HepG2 (cell line): ENCODE results near the gene STAT4. TPM values are rescaled to one million over a fixed set of nuclear protein-coding genes. Genes with fewer than 3 reads are reported as not detected.

Source experiments
- ATM ChIP-seq: fragments of 450-650 bp; IDR thresholded peaks from 2 replicates; pipeline ENCODE4 v1.7.1; 2017; ENCODE audit warnings: mild to moderate bottlenecking, borderline replicate concordance
- CENPT ChIP-seq: sonication (generic); formaldehyde crosslinking; IDR thresholded peaks from 2 replicates; pipeline ENCODE4 v1.8.0; 2022; ENCODE audit warnings: low read depth, mild to moderate bottlenecking, moderate library complexity, missing genetic modification reagents
- HDAC1 ChIP-seq: sonication (generic); formaldehyde crosslinking; IDR thresholded peaks from 2 replicates; pipeline ENCODE4 v1.5.1; 2020; ENCODE audit warnings: mild to moderate bottlenecking, missing genetic modification reagents
- KDM3A ChIP-seq: IDR thresholded peaks from 2 replicates; pipeline ENCODE4 v1.6.1; 2018; ENCODE audit warnings: low read depth, missing compliant biosample characterization
- KLF6 ChIP-seq: IDR thresholded peaks from 2 replicates; pipeline ENCODE4 v1.8.0; 2016; ENCODE audit warnings: missing biosample characterization, missing genetic modification reagents
- LCORL ChIP-seq, 2 experiments: fragments of 450-650 bp in 1 of 2; sonication (generic) in 1 of 2; formaldehyde crosslinking in 1 of 2; IDR thresholded peaks; 2 replicates each; pipeline versions ENCODE4 v1.5.0 to v1.6.1; 2017 to 2020; ENCODE audit warnings: antibody characterized with exemption in 1 of 2, missing genetic modification reagents in 1 of 2
- MEF2D ChIP-seq: sonication (generic); formaldehyde crosslinking; IDR thresholded peaks from 2 replicates; pipeline ENCODE4 v1.5.1; 2020; ENCODE audit warnings: mild to moderate bottlenecking, missing genetic modification reagents
- MTA3 ChIP-seq: sonication (generic); formaldehyde crosslinking; IDR thresholded peaks from 2 replicates; pipeline ENCODE4 v1.4.0; 2020; ENCODE audit warnings: missing genetic modification reagents
- NFIC ChIP-seq: IDR thresholded peaks from 2 replicates; pipeline ENCODE4 v1.6.1; 2012; ENCODE audit warnings: mild to moderate bottlenecking, low read length, inconsistent platforms
- NFKBIZ ChIP-seq: IDR thresholded peaks from 2 replicates; pipeline ENCODE4 v1.6.1; 2018; ENCODE audit warnings: missing genetic modification reagents, missing compliant biosample characterization
- NKX3-1 ChIP-seq: sonication (generic); formaldehyde crosslinking; IDR thresholded peaks from 2 replicates; pipeline ENCODE4 v1.5.0; 2020; ENCODE audit warnings: missing genetic modification reagents
- PAX8 ChIP-seq: sonication (generic); formaldehyde crosslinking; IDR thresholded peaks from 2 replicates; pipeline ENCODE4 v1.8.0; 2022; ENCODE audit warnings: mild to moderate bottlenecking, missing genetic modification reagents, borderline replicate concordance
- PHF5A ChIP-seq: IDR thresholded peaks from one replicate; pipeline ENCODE4 v1.6.1; 2018; ENCODE audit warnings: low read depth, missing genetic modification reagents; ENCODE audit not compliant: unreplicated experiment
- SMC3 ChIP-seq: IDR thresholded peaks from 2 replicates; pipeline ENCODE4 v1.6.1; 2011; ENCODE audit warnings: low read length, improper control_type of control experiment
- YY1 ChIP-seq: IDR thresholded peaks from 2 replicates; pipeline ENCODE4 v1.6.1; 2011; ENCODE audit warnings: low read length, low read depth, moderate library complexity, mild to moderate bottlenecking; ENCODE audit not compliant: insufficient read depth, insufficient replicate concordance
- ZNF768 ChIP-seq: sonication (generic); formaldehyde crosslinking; IDR thresholded peaks from 2 replicates; pipeline ENCODE4 v1.4.0; 2020; ENCODE audit warnings: missing genetic modification reagents
- polyA plus RNA-seq, 8 experiments: library from polyadenylated mRNA; depleted of rRNA in 3 of 8; stranded (reverse) in 7 of 8; unstranded in 1 of 8; fragments of >200 nt; fragmentation: Illumina TruSeq in 4 of 8; extraction: Trizol in 4 of 8; gene quantifications; 2 replicates each; pipeline versions ENCODE4 v1.2.1 to v1.2.3, GENCODE V29; 2011 to 2016; ENCODE audit warnings: low read depth in 4 of 8, missing spikeins in 1 of 8, mixed read lengths in 1 of 8; ENCODE audit not compliant: insufficient read depth in 1 of 8
- total RNA-seq, 5 experiments: library from RNA; depleted of rRNA; stranded (reverse); fragments of >200 nt; fragmentation: Illumina TruSeq; extraction: Trizol; gene quantifications; 2 replicates each; pipeline ENCODE4 v1.2.3, GENCODE V29; 2016; ENCODE audit warnings: low read depth in 1 of 5
- TF ChIP-seq, protein P1 (sequence below): IDR thresholded peaks from 2 replicates; pipeline ENCODE4 v1.6.1; 2012; ENCODE audit warnings: inconsistent platforms
- TF ChIP-seq, protein P2 (sequence below): sonication (generic); formaldehyde crosslinking; IDR thresholded peaks from 2 replicates; pipeline ENCODE4 v1.4.0; 2020; ENCODE audit warnings: missing genetic modification reagents
- TF ChIP-seq, protein P3 (sequence below): IDR thresholded peaks from 2 replicates; pipeline ENCODE4 v1.6.1; 2016
- TF ChIP-seq, protein P4 (sequence below): fragments of 450-650 bp; IDR thresholded peaks from 2 replicates; pipeline ENCODE4 v1.6.1; 2016
- TF ChIP-seq, protein P5 (sequence below): sonication (generic); formaldehyde crosslinking; IDR thresholded peaks from 2 replicates; pipeline ENCODE4 v1.4.0; 2020; ENCODE audit warnings: mild to moderate bottlenecking, missing genetic modification reagents, borderline replicate concordance

STAT4 gene
- total and polyA plus RNA-seq, 2 of the 13 experiments (the other 11 are each of a cell fraction or from before 2014, with no cell fraction given): 0.37 TPM; not detected in 1

DNA sequence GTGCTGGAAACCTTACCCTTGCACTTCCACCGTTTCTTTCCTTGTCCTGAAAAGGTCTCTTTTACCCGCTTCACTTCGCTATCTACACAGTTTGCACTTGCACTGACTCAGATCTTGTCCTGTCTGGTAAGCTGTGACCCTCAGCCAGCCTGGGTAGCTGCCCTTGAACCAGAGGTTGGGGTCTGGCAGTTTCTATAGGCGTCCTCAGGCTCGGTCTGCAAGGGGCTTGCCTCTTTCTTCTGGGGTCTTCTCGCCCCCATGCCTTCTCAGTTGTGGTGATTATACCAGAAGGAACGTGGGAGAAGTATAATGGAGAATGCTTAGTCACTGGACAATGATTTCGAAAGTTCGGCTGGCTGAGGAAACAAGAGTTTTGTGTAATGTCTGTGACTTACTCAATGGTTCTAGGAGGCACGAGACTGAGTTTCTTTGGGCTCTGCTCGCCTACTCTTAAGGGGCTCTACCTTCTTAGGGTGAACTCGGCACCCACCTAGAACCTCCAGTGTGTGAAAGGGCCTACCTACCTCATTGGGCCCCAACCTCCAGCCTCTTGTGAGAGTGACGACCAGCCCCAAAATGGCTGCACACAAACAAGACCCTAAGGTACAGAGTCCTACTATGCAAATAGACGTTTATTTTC is 129.9 kb downstream of the STAT4 start (continued):
- TF ChIP-seq, protein P1, sequence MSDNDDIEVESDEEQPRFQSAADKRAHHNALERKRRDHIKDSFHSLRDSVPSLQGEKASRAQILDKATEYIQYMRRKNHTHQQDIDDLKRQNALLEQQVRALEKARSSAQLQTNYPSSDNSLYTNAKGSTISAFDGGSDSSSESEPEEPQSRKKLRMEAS: no peak
- no peak for TF ChIP-seq MEF2D (CRISPR knock-in tag)
- 0 out of 2 replicates have a peak, but pooled peaks have one; percentile 6 for TF ChIP-seq CENPT (CRISPR knock-in tag)
- no peak for TF ChIP-seq MTA3 (CRISPR knock-in tag)
- TF ChIP-seq, protein P2, sequence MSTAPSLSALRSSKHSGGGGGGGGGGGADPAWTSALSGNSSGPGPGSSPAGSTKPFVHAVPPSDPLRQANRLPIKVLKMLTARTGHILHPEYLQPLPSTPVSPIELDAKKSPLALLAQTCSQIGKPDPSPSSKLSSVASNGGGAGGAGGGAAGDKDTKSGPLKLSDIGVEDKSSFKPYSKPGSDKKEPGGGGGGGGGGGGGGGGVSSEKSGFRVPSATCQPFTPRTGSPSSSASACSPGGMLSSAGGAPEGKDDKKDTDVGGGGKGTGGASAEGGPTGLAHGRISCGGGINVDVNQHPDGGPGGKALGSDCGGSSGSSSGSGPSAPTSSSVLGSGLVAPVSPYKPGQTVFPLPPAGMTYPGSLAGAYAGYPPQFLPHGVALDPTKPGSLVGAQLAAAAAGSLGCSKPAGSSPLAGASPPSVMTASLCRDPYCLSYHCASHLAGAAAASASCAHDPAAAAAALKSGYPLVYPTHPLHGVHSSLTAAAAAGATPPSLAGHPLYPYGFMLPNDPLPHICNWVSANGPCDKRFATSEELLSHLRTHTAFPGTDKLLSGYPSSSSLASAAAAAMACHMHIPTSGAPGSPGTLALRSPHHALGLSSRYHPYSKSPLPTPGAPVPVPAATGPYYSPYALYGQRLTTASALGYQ: no peak
- no peak for TF ChIP-seq NFIC
- no peak for TF ChIP-seq PHF5A (CRISPR knock-in tag)
- TF ChIP-seq KDM3A (CRISPR knock-in tag): no peak
- TF ChIP-seq, protein P3, sequence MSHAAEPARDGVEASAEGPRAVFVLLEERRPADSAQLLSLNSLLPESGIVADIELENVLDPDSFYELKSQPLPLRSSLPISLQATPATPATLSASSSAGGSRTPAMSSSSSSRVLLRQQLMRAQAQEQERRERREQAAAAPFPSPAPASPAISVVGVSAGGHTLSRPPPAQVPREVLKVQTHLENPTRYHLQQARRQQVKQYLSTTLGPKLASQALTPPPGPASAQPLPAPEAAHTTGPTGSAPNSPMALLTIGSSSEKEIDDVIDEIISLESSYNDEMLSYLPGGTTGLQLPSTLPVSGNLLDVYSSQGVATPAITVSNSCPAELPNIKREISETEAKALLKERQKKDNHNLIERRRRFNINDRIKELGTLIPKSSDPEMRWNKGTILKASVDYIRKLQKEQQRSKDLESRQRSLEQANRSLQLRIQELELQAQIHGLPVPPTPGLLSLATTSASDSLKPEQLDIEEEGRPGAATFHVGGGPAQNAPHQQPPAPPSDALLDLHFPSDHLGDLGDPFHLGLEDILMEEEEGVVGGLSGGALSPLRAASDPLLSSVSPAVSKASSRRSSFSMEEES: no peak
- TF ChIP-seq NKX3-1 (CRISPR knock-in tag): 0 out of 2 replicates have a peak, but pooled peaks have one; percentile 21
- TF ChIP-seq HDAC1: no peak
- TF ChIP-seq KLF6 (CRISPR knock-in tag): no peak
- TF ChIP-seq YY1: peak; percentile 91
- 0 out of 2 replicates have a peak, but pooled peaks have one; percentile 28 for TF ChIP-seq PAX8 (CRISPR knock-in tag)
- TF ChIP-seq, protein P4, sequence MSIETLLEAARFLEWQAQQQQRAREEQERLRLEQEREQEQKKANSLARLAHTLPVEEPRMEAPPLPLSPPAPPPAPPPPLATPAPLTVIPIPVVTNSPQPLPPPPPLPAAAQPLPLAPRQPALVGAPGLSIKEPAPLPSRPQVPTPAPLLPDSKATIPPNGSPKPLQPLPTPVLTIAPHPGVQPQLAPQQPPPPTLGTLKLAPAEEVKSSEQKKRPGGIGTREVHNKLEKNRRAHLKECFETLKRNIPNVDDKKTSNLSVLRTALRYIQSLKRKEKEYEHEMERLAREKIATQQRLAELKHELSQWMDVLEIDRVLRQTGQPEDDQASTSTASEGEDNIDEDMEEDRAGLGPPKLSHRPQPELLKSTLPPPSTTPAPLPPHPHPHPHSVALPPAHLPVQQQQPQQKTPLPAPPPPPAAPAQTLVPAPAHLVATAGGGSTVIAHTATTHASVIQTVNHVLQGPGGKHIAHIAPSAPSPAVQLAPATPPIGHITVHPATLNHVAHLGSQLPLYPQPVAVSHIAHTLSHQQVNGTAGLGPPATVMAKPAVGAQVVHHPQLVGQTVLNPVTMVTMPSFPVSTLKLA: no peak
- TF ChIP-seq LCORL (IDR thresholded peaks at IDR 0.05): 0 out of 2 replicates have a peak, but pooled peaks have one; percentile 34
- no peak for TF ChIP-seq LCORL (CRISPR knock-in tag; IDR thresholded peaks at IDR 0.05)
- TF ChIP-seq, protein P5, sequence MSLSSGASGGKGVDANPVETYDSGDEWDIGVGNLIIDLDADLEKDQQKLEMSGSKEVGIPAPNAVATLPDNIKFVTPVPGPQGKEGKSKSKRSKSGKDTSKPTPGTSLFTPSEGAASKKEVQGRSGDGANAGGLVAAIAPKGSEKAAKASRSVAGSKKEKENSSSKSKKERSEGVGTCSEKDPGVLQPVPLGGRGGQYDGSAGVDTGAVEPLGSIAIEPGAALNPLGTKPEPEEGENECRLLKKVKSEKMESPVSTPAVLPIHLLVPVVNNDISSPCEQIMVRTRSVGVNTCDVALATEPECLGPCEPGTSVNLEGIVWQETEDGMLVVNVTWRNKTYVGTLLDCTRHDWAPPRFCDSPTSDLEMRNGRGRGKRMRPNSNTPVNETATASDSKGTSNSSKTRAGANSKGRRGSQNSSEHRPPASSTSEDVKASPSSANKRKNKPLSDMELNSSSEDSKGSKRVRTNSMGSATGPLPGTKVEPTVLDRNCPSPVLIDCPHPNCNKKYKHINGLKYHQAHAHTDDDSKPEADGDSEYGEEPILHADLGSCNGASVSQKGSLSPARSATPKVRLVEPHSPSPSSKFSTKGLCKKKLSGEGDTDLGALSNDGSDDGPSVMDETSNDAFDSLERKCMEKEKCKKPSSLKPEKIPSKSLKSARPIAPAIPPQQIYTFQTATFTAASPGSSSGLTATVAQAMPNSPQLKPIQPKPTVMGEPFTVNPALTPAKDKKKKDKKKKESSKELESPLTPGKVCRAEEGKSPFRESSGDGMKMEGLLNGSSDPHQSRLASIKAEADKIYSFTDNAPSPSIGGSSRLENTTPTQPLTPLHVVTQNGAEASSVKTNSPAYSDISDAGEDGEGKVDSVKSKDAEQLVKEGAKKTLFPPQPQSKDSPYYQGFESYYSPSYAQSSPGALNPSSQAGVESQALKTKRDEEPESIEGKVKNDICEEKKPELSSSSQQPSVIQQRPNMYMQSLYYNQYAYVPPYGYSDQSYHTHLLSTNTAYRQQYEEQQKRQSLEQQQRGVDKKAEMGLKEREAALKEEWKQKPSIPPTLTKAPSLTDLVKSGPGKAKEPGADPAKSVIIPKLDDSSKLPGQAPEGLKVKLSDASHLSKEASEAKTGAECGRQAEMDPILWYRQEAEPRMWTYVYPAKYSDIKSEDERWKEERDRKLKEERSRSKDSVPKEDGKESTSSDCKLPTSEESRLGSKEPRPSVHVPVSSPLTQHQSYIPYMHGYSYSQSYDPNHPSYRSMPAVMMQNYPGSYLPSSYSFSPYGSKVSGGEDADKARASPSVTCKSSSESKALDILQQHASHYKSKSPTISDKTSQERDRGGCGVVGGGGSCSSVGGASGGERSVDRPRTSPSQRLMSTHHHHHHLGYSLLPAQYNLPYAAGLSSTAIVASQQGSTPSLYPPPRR (CRISPR knock-in tag): no peak
- no peak for TF ChIP-seq NFKBIZ
- TF ChIP-seq ZNF768 (CRISPR knock-in tag): no peak
- no peak for TF ChIP-seq SMC3
- no peak for TF ChIP-seq ATM
